Measurements from ENCODE around the gene PCED1B.

Gene PCED1B

GRCh38 chr12:47216150-47216677 lies 136.8 kb downstream of the PCED1B start:
- no peak for TF ChIP-seq CTCF (IDR thresholded peaks at IDR 0.05)

- TF ChIP-seq CTCF (IDR thresholded peaks at IDR 0.05), result no peak
Observed at GRCh38 chr12:47218191-47218654, 138.8 kb downstream of the PCED1B start.

GRCh38 chr12:47219243-47219642 lies 139.8 kb downstream of the PCED1B start:
- no peak for TF ChIP-seq CTCF (IDR thresholded peaks at IDR 0.05)

- TF ChIP-seq CTCF (IDR thresholded peaks at IDR 0.05), result no peak
Observed at GRCh38 chr12:47221256-47222023, 142.0 kb downstream of the PCED1B start.

- no peak for TF ChIP-seq CTCF (IDR thresholded peaks at IDR 0.05)
Observed at GRCh38 chr12:47222520-47223030, 143.2 kb downstream of the PCED1B start.

- TF ChIP-seq CTCF (IDR thresholded peaks at IDR 0.05), result no peak
Observed at GRCh38 chr12:47223031-47223847, 143.8 kb downstream of the PCED1B start.

- no peak for TF ChIP-seq CTCF (IDR thresholded peaks at IDR 0.05)
Observed at GRCh38 chr12:47223848-47224213, 144.4 kb downstream of the PCED1B start.
